Activated CD4-positive, CD25-positive, alpha-beta regulatory T cell treated with anti-CD3 and anti-CD28 coated beads, Interleukin-2, amount 50 U/mL, for 24 hours (primary cell): ENCODE results near the gene MISP.
A peak's percentile ranks its signal among the peaks of the same experiment; 100 is the strongest.
"Not testable (repeated sequence)": the region's sequence is repeated elsewhere in the genome, so short reads cannot be mapped to it uniquely, and the experiment has no call there.

Experiments
- ATAC-seq, 2 donors: fragments of 150-1000 bp; cut with Tn5 transposase; one replicate each; pipeline ENCODE4 v1.10.0; 2021; ENCODE audit warnings: mild to moderate bottlenecking in 1 of 2, moderate library complexity in 1 of 2

The MISP gene, protein sequence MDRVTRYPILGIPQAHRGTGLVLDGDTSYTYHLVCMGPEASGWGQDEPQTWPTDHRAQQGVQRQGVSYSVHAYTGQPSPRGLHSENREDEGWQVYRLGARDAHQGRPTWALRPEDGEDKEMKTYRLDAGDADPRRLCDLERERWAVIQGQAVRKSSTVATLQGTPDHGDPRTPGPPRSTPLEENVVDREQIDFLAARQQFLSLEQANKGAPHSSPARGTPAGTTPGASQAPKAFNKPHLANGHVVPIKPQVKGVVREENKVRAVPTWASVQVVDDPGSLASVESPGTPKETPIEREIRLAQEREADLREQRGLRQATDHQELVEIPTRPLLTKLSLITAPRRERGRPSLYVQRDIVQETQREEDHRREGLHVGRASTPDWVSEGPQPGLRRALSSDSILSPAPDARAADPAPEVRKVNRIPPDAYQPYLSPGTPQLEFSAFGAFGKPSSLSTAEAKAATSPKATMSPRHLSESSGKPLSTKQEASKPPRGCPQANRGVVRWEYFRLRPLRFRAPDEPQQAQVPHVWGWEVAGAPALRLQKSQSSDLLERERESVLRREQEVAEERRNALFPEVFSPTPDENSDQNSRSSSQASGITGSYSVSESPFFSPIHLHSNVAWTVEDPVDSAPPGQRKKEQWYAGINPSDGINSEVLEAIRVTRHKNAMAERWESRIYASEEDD

GRCh38 chr19:750640-751423 lies at the start of gene MISP:
MISP (plus strand) TSS chr19:751112; CDS start chr19:756947, 5,835 bp downstream.
- ATAC-seq, result no peak

DNA sequence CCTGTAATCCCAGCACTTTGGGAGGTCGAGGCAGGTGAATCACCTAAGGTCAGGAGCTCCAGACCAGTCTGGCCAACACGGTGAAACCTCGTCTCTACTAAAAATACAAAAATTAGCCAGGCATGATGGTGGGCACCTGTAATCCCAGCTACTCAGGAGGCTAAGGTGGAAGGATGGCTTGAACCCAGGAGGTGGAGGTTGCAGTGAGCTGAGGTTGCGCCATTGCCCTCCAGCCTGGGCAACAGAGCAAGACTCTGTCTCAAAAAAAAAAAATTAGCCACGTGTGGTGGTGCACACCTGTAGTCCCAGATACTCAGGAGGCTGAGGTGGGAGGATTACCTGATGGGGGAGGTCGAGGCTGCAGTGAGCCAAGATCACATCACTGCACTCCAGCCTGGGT lies 48.1 kb upstream of the MISP start:
- not testable (repeated sequence) for ATAC-seq

DNA sequence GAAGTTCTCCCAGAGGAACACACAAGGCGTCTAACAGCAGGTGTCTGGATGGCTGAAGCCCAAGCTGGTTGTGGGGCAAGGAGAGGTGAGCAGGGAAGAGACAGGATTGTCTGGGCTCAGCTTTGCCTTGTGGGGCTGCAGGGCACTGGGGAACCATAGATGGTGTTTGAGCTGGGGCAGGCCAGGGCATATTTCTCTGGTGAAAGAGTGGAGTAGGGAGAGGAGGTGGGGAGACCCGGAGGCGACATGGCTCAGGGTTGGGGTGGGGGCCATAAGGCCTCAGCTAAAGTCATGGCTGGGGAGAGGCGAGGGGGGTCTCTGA lies 47.6 kb upstream of the MISP start:
- no peak for ATAC-seq

DNA sequence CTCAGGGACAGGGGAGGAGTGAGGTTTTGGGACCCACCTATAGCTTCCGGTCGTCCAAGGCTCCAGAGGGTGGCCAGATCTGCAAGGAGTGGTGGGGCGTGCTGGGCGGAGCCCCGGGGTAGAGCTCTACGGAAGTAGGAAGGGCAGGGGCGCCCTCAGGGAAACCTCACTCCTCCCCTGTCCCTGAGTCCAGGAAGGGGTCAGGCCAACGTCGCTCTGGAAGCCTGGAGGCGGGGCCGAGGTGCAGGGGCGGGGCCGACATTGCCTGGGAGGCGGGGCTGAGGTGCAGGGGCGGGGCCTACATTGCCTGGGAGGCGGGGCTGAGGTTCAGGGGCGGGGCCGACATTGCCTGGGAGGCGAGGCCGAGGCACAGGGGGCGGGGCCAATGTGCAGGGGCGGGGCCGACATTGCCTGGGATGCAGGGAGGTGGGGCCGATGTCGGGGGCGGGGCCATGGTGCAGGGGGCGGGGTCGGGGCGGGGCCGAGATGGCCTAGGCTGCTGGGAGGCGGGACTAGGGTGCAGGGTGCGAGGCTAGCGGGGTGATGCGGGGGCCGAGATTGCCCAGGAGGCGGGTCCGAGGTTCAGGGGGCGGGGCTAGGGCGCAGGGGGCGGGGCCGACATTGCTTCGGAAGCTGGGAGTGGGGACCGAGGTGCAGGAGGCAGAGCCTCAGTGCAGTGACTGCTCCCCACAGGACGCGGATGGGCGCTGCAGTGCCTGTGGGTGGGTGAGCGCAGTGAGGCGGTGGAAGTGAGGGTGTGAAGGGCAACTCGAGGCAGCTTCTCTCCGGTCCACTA lies 47.1 kb upstream of the MISP start:
- ATAC-seq, result peak; percentile 53 to 56

DNA sequence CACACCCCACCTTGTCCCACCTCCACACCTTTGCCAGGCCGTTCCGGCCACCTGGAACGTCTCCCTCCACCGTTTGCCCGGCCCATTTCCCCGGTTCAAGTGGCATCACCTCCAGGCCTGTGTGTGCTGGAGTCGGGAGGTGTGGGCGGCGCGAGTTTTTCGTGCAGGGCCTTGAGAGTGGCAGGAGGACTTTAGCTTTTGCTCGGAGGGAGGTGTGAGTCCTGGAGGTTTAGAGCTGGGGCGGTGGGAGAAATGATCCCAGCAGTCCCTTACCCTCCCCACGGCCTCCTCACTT lies 46.5 kb upstream of the MISP start:
- ATAC-seq, result no peak

- no peak for ATAC-seq
Measured at GRCh38 chr19:708154-709143, 42.5 kb upstream of the MISP start, which contains the start of gene PALM. PALM (plus strand) TSS chr19:708935; CDS start chr19:709147, 212 bp downstream.

DNA sequence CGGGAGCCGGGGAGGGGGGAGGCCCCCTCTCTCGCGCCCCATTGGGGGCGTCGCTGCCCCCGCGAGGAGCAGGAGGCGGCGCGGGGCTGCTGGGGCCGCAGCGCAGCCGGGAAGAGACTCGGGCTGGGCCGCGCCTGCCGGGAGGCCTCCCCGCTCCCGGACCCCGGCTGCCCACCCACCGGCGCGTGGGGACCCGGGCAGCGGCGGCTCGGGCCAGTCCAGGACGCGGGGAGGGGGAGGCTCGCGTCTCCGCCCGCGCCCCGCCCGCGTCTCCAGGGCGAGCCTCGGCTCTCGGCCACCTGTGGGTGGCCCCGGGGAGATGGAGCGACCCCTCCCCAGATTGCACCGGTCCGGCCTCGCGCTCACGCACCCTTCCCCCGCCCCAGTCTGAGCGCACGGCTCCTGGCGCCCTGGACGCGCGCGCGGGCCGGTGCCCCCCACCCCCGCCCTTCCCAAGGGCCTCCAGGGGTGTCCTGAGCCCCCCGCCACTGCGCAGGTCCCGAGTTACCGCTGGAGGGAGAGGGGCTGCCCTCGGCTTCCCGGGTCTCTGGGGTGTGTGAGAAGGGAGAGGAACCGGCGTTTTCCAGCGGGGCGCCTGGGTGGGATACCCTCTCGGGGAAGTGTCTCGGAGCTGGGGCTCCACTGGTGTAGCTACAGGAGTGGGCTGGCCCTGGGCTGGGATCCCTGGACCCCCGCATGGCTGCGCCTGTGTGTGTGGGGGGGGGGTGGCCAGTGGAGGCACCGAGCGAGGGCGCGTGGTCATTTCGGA lies 41.5 kb upstream of the MISP start:
- ATAC-seq, result no peak

GRCh38 chr19:709965-710571 lies 40.8 kb upstream of the MISP start:
- no peak for ATAC-seq

DNA sequence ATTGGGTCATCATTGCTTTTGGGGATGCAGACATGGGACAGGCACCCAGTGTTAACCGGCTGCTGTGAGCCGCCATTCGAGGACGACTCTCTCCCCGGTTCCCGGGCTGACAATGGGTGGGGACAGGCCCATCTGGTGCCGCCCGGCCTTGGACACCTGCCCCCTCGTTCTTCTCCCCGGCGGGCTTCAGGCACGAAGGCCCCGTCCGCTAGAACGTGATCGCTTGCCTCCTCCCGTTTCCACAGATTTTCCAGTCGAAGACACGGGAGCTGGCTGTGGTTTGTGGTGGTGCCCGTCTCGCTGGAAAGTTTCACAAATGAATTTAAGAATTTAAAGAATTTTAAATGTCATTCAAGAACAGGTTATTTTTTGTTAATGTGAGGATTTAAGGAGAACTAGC lies 40.1 kb upstream of the MISP start:
- ATAC-seq, result no peak

DNA sequence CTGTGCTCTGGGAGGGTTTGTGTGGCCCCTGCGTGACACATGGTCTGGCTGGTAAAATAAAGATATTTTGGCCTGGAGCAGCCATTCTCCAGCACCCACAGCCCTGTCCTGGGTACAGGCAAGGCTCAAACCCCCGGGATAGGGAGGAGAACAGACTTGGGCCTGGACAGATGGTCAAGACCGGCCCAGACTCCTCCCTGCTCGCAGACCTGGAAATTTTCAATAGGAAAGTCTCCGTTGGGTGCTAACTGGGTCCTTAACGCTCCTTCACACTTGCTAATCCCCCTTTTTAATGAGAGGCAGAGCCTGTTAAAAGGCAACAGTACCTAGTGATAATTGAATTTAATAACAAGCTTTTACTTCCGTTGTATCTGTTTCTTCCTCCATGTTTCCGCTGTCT lies 39.7 kb upstream of the MISP start:
- no peak for ATAC-seq

- no peak for ATAC-seq
Measured at GRCh38 chr19:715347-715746, 35.6 kb upstream of the MISP start.

GRCh38 chr19:718251-718951 lies 32.5 kb upstream of the MISP start:
- no peak for ATAC-seq

GRCh38 chr19:718991-719512 lies 31.9 kb upstream of the MISP start:
- no peak for ATAC-seq

DNA sequence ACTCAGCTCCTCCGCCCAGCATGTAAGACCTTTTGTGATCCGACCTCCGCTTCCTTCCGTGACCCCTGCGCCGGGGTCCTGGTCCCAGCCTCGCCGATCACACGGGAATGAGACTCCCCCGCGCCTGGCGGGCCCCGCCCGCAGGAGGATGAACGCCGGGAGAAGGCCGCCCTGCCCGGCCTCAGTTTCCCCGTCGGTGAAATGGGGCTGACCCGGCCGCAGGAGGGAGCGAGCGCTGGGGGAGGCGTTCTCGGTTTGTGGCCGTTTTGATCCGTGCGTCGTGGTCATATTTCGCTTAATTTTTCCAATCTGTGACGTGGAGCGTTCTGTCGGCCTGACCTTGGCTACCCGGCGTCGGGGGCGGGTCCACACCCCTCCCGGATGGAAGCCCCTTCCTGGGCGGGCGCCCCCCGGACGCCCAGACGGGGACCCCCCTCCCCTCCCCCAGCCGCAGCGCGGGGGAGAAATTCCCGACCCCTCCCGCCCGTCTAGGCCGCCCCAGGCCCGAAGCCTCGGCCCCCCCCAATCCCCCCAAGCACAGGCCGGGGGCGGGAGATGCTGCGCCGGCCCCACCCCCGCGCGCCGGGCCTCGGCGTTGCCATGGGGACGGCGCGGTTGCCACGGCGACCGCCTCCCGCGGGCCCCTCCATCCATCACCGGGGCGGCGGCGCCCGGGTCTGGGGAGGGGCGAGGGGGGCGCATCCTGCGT lies 31.1 kb upstream of the MISP start:
- no peak for ATAC-seq

DNA sequence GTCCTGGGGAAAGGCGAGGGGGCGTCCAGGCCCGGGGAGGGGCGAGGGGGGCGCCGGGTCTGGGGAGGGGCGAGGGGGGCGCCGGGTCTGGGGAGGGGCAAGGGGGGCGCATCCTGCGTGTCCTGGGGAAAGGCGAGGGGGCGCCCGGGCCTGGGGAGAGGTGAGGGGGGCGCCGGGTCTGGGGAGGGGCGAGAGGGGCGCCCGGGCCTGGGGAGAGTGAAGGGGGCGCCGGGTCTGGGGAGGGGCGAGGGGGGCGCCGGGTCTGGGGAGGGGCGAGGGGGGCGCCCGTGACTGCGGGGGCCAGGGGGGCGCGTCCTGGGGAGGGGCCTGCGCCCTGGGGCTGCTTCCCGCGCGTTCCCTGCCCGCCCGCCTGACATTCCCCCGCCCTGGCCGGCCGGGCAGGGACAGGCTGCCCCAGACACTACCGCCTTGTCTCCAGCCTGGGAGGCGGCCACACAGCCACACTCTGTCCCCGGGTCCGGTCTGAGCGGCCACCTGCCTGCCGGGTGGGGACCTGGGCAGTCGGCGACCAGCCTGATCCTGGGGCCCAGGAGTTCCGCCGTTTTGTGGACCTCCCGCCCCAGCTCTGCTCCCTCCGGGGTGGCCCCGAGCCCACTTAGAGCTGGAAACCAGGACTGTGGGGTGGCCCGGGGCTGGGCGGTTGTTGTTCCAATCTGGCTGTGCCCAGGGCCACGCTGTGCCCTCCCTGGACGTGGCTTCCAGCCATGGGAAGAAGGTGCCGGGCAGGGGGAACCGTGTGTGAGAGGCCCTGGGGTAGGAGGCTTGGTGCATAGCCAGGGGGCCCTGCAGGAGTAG lies 30.4 kb upstream of the MISP start:
- ATAC-seq, result no peak

GRCh38 chr19:722553-723101 lies 28.3 kb upstream of the MISP start:
- no peak for ATAC-seq

GRCh38 chr19:723247-723646 lies 27.7 kb upstream of the MISP start:
- no peak for ATAC-seq

GRCh38 chr19:723714-724113 lies 27.2 kb upstream of the MISP start:
- no peak for ATAC-seq
